WTC11 (cell line): Measurements from ENCODE around the gene PTP4A1.

Experiments used
- ATF2 ChIP-seq: sonication (generic); formaldehyde crosslinking; IDR thresholded peaks from 2 replicates; pipeline ENCODE4 v1.8.1; 2022; ENCODE audit warnings: low read depth, missing genetic modification reagents, borderline replicate concordance
- CTCF ChIP-seq: fragments of 200-600 bp; IDR thresholded peaks from 2 replicates; pipeline ENCODE4 v1.8.0; 2022; ENCODE audit warnings: antibody characterized with exemption
- FOXK1 ChIP-seq: sonication (generic); formaldehyde crosslinking; IDR thresholded peaks from 2 replicates; pipeline ENCODE4 v1.8.0; 2022; ENCODE audit warnings: mild to moderate bottlenecking, moderate library complexity, missing genetic modification reagents
- GABPB1 ChIP-seq: sonication (generic); formaldehyde crosslinking; IDR thresholded peaks from 2 replicates; pipeline ENCODE4 v1.8.1; 2023; ENCODE audit warnings: mild to moderate bottlenecking, missing genetic modification reagents
- MXD4 ChIP-seq: fragments of 250-450 bp; sonication (Bioruptor Pico); IDR thresholded peaks from 2 replicates; pipeline ENCODE4 v1.8.0; 2021; ENCODE audit warnings: mild to moderate bottlenecking, moderate library complexity, borderline replicate concordance
- NR2C2 ChIP-seq: sonication (generic); formaldehyde crosslinking; IDR thresholded peaks from 2 replicates; pipeline ENCODE4 v1.8.0; 2022; ENCODE audit warnings: mild to moderate bottlenecking, missing genetic modification reagents
- SP1 ChIP-seq: sonication (generic); formaldehyde crosslinking; conservative IDR thresholded peaks from 2 replicates; pipeline ENCODE4 v1.8.1; 2022; ENCODE audit warnings: missing genetic modification reagents
- ZNF263 ChIP-seq: sonication (generic); formaldehyde crosslinking; IDR thresholded peaks from 2 replicates; pipeline ENCODE4 v1.8.1; 2022; ENCODE audit warnings: low read depth, mild to moderate bottlenecking, moderate library complexity, missing genetic modification reagents
- ZNF512 ChIP-seq: sonication (generic); formaldehyde crosslinking; IDR thresholded peaks from 2 replicates; pipeline ENCODE4 v1.8.1; 2022; ENCODE audit warnings: missing genetic modification reagents, borderline replicate concordance

GRCh38 chr6:63529498-63529897 lies 42.8 kb upstream of the PTP4A1 start:
- no peak for TF ChIP-seq ZNF263 (CRISPR knock-in tag)
- TF ChIP-seq SP1 (CRISPR knock-in tag) = no peak
- TF ChIP-seq GABPB1 (CRISPR knock-in tag) = no peak
- no peak for TF ChIP-seq CTCF
- no peak for TF ChIP-seq NR2C2 (CRISPR knock-in tag)
- no peak for TF ChIP-seq MXD4 (CRISPR knock-in tag)
- TF ChIP-seq ZNF512 (CRISPR knock-in tag) = no peak
- no peak for TF ChIP-seq ATF2 (CRISPR knock-in tag)
- TF ChIP-seq FOXK1 (CRISPR knock-in tag) = no peak
